GM12865 (cell line): ENCODE measurements around the gene NPY.
A peak's percentile ranks its signal among the peaks of the same experiment; 100 is the strongest.
"Not testable (repeated sequence)": the region's sequence is repeated elsewhere in the genome, so short reads cannot be mapped to it uniquely, and the experiment has no call there.

Experiments used
- DNase-seq: peaks from one replicate; pipeline ENCODE4 v3.0.0; 2010; ENCODE audit warnings: low read depth
- H3K4me3 ChIP-seq: 2 replicates; pipeline ENCODE4 v1.5.1; 2011; ENCODE audit warnings: mild to moderate bottlenecking, low read depth, low read length, control low read depth
- CTCF ChIP-seq: IDR thresholded peaks from 2 replicates; pipeline ENCODE4 v1.5.1; 2011; ENCODE audit warnings: low read length, control low read depth, low read depth, inconsistent platforms; ENCODE audit not compliant: insufficient read depth; ENCODE audit errors: missing control alignments

The NPY gene

GRCh38 chr7:24255139-24255538 lies 28.9 kb upstream of the NPY start:
- H3K4me3 ChIP-seq, result no peak overlapping the region
- no peak for TF ChIP-seq CTCF
- peak; percentile 51 for DNase-seq

DNA sequence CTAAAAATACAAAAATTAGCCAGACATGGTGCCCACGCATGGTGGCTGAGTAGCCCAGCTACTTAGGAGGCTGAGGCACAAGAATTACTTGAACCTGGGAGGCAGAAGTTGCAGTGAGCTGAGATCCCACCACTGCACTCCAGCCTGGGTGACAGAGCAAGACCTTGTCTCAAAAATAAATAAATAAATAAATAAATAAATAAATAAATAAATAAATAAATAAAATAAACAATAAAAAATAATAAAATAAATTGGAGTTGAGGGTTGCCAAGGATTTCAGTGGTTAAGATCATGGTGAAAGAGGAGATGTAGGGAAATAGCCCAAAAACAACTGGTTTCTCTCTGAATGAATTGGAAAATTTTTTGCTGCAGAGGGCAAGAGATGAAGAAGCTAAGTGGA lies 25.7 kb upstream of the NPY start:
- not testable (repeated sequence) for DNase-seq, H3K4me3 ChIP-seq

- DNase-seq, result no peak
- no peak overlapping the region for H3K4me3 ChIP-seq
- no peak for TF ChIP-seq CTCF
Observed at GRCh38 chr7:24271938-24272337, 12.1 kb upstream of the NPY start.

- TF ChIP-seq CTCF, result no peak
- H3K4me3 ChIP-seq, result no peak overlapping the region
- no peak for DNase-seq
Observed at GRCh38 chr7:24279512-24279911, 4.5 kb upstream of the NPY start.

DNA sequence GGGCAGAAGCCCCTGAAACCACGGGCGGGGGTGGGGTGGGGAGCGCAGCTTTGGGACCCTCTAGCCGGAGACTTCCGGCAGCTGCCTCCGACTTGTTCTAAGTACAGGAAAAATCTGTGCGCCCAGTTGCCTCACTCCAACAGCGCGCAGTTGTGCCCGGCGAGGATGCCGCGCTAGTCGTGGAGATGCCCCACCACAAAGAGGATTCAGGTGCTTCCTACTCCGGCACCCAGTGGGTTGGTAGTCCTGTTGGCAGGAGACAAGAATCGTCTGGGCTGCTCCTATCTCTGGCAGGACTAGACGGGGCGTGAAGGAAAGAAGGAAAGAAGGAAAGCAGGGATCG lies 465 bp upstream of the NPY start:
- TF ChIP-seq CTCF, result no peak
- H3K4me3 ChIP-seq, result peak overlapping the region; percentile 22
- DNase-seq, result no peak

GRCh38 chr7:24284699-24285506 lies 913 bp downstream of the NPY start:
- no peak for DNase-seq
- H3K4me3 ChIP-seq, result peak overlapping the region; percentile 22
- peak; percentile 15 for TF ChIP-seq CTCF

DNA sequence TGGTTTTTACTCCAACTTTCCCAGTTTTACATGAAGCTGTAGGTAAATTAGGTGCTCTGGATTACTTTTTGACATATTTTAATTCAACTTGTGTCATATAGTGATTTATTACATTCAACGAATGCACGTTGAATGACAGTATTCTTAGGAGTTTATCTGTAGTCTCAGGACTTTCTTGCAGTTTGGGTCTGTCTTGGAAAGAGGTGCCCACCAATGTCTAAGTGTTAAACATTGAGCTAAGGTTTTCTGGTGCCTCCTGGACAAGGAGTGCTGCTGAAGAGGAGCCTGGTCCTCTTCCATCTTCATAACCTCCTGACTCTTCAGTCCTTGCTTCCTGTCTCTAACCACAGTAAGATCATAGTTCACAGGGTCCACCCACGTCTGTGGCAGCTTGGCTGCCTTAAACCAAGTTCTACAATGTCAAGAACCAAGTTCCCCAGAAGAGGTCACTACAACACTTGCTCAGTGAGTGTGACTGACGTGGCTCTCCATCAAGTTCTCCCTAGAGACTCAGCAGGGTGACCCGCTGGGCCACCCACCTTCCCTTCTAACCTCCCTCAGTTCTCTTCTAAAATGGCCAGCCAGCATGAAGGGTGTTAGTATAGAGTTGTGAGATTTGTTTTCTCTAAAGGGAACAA lies 6.1 kb downstream of the NPY start:
- H3K4me3 ChIP-seq, result no peak overlapping the region
- DNase-seq, result peak; percentile 89
- peak; percentile 64 for TF ChIP-seq CTCF
